NCI-H128 (cell line): Measurements from ENCODE around the gene TMEM234.

Experiments used
- DNase-seq: peaks from one replicate; lab custom pipeline; 2025; ENCODE audit not compliant: unreplicated experiment; lab: John Stamatoyannopoulos, UW

Gene TMEM234

DNA sequence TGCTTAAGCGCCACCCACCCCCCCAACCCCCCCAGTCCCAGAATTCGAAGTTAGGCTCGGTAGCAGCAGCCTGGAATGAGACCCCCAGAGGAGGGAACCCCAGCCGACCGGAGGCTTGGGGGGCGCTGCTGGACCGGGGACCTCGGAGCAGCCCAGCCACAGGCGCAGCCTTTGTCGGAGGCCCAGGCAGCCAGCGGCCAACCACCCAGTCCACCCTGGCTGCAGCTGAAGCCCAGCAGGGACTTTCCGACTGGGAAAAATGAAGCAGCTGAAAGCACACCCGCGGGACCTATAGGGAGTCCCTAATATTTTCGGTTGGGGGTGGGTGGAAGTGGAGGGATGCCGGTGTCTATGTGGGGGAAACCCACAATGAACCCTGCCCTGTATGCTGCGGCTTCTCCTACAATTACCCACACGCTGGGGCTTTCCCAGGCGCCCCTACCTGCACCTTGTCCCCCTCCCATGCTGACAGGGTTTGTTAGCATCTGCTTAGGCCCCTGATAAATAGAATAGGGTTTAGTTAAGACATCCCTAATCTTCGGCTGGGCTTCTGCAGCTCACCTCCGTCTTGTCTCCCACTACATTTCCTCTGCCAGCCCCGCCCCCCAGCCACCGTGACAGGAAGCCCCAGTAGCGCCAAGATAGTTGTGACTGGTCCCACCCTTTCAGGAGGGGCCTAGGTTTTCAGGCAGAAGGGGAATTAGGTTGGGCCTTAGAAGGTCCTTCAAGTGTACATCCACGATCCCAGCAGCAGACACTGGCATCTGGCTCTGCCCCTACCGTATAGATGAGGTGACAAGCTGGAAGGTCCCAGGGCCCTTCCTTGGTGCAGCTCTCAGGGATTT, 20.9 kb downstream of the TMEM234 start:
- DNase-seq, result no peak

- DNase-seq, result peak; percentile 69
These were observed 21.7 kb downstream of the TMEM234 start, which contains the start of gene CCDC28B for GRCh38 chr1:32200226-32201010. TSS of gene CCDC28B (plus strand) at chr1:32200595. CDS start at chr1:32201936, 1,341 bp downstream.

DNA sequence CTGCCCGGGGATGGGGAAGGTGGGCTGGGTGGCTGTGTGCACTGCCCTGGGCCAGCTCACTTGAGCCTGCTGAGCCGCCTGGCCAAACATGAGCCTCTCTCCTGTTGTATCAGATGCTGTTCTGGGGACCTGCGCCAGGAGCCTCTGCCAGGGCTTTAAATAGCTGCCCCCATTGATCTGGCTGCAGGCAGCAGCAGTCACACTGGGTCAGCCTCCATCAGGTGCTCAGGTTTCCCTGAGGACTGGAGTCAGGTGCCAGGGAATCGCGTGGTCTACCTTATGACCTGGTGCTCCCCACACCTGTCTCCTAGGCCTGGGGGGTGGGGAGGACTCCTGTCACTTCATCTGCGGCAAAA, 22.5 kb downstream of the TMEM234 start:
- DNase-seq, result no peak

DNA sequence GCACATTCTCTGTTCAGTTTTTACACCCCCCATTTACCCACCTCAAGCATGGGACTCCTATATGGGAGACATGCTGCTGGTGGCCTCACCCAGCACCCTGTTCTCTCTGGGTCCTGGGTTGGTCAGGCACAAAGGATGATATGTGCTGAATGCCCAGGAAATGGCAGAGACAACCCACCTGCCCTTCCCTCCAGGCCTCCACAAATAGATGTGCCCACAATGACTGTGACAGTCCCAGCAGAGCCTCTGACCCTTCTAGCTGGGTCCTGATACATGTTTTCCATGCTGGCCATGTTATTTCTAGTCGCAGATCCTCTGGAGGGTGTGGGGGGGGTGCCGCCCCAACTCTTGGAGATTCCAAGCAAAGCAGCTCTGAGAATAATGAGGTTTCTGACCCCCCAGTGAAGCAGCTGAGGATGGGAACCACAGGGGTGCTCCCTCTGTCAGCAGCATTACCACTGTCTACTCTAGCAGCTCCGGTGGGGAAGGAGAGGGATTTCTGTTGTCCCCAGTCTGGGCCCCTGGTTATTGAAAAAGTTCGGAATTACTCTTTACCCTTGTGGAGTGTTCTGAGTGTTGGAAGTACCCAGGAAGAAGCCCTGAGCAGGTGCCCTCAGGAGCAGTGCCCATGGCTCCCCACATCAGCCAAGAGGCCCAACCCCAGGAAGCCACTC, 23.0 kb downstream of the TMEM234 start:
- no peak for DNase-seq

GRCh38 chr1:32198237-32199042, 23.7 kb downstream of the TMEM234 start:
- no peak for DNase-seq

DNA sequence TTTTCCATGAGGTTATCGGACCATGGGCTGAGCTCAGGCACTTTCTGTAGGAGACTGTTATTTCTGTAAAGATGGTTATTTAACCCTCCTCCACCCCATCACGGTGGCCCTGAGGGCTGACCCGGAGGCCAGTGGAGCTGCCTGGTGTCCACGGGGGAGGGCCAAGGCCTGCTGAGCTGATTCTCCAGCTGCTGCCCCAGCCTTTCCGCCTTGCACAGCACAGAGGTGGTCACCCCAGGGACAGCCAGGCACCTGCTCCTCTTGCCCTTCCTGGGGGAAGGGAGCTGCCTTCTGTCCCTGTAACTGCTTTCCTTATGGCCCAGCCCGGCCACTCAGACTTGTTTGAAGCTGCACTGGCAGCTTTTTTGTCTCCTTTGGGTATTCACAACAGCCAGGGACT, 24.3 kb downstream of the TMEM234 start:
- no peak for DNase-seq

- DNase-seq, result no peak
These were observed 25.1 kb downstream of the TMEM234 start for GRCh38 chr1:32197074-32197473.

DNA sequence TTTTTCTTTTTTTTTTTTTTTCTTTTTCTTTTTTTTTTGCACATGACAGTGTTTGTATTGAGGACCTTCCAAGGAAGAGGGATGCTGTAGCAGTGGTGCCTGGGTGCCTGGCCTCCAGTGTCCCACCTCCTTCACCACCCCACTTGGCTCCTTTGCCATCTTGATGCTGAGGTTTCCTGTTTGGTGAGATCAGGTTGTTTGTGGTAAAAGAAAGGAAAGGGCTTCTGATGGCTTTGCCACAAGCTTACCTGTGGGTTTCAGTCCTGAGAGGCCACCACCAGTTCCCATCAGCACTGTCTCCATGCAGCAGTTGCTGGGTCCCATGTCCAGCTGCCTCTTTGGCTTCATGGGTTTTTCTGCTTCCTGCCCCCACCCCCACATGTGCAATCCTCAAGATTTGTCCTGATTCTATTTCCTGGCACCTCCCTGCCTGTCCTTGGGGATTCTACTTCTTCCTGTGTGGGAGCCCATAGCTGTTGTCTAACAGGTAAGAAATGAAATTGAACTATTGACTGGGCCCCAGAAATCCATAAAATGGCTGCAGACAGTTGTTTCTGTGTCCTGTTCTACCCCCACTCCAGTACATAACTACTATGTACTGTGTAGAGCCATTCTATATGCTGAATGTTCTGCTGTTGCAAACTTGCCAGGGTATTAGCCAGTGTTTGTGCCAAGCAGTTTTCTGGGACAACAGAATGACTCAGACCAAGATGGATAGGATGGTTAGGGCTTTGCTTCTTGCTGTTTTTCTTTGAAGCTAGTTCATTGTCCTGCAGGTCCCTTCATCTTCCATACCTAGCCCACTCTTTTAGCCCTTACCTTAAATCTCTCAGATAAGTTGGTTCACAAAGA, 26.0 kb downstream of the TMEM234 start:
- no peak for DNase-seq

DNA sequence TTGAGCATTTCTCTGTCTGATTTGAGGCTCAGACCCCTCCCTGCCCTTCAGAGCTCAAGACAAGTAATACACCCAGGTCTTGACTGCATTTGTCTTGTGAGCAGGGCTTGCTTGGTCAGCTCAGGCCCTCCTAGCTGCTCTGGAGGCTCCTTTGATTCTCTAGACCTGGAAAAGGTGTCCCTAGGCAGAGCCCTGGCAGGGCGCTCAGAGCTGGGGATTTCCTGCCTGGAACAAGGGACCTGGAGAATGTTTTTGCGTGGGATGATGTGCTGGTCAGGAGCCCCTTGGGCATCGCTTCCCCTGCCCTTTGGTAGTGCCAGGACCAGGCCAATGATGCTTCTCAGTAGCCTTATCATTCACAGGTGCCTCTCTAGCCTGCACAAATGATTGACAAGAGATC, 26.6 kb downstream of the TMEM234 start:
- DNase-seq, result no peak

DNA sequence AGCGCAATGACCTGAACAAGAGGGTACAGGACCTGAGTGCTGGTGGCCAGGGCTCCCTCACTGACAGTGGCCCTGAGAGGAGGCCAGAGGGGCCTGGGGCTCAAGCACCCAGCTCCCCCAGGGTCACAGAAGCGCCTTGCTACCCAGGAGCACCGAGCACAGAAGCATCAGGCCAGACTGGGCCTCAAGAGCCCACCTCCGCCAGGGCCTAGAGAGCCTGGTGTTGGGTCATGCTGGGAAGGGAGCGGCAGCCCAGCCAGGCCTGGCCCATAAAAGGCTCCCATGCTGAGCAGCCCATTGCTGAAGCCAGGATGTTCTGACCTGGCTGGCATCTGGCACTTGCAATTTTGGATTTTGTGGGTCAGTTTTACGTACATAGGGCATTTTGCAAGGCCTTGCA, 27.2 kb downstream of the TMEM234 start:
- DNase-seq, result no peak

- DNase-seq, result no peak
These were observed 29.8 kb downstream of the TMEM234 start for GRCh38 chr1:32192220-32192948.

DNA sequence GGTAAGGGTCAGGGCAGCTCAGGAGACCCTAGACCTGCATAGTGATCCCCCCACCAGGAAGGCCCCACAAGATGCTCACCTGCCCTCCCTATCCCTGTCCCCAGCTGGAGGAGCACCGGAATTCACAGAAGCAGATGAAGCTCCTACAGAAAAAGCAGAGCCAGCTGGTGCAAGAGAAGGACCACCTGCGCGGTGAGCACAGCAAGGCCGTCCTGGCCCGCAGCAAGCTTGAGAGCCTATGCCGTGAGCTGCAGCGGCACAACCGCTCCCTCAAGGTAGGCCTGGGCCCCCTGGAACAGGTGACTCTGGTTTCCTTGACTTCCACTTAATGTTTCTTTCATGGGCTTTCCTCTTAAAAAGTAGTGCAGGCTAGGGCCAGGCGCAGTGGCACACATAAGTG, 34.3 kb downstream of the TMEM234 start:
- DNase-seq, result no peak

DNA sequence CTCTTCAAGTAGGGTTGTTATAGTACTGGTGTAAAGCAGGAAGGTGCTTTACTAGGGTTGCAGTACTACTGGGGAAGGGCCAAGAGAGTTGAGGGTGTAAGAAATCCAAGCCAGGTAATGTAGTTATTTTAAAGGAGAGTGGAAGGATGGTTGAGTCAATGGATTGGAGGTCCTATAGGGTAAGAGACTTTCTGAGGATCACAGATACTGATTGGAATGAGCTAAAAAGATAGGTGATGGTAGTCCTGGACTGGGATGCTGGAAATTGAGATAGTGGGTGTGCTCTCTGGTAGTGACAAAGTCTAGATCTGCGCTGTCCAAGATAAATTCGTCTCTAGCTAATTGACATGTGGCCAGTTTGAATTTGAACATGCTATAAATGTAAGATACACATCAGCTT, 35.7 kb downstream of the TMEM234 start:
- no peak for DNase-seq

- no peak for DNase-seq
These were observed 36.1 kb downstream of the TMEM234 start for GRCh38 chr1:32186077-32186476.

DNA sequence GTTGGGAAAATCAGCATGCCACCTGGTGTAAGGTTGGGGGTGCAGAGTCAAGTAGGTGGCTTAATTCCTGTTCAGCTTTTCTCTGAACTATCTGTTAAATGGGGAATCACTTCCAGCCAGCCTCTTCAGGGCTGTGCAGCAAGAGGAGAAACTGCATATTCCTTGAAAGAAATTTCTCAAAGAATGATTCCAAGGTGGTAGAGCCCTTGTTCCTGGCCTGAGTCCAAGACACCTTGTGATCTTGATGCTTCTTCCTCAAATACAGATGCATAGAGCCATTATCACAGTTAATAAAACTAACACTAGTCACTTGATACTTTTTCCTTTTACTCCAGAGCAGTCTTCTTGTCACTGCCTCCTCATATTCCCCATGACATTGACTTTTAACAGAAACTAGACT, 37.5 kb downstream of the TMEM234 start:
- DNase-seq, result no peak

- no peak for DNase-seq
These were observed 40.1 kb downstream of the TMEM234 start for GRCh38 chr1:32182060-32182459.

- DNase-seq, result no peak
These were observed 40.6 kb downstream of the TMEM234 start for GRCh38 chr1:32181563-32181962.

DNA sequence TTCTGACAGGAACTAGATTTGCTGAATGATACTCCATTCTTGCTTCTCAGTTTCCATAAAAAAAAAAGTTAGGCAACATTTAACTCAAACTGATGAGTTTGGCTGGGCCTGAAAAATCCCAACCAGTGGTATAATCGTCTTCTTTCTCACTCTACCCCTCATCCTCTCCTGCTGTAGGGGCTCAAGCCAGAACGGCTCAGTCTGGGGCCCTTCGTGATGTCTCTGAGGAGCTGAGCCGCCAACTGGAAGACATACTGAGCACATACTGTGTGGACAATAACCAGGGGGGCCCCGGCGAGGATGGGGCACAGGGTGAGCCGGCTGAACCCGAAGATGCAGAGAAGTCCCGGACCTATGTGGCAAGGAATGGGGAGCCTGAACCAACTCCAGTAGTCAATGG, 41.1 kb downstream of the TMEM234 start:
- no peak for DNase-seq
